ENCODE results near the gene PHACTR1.
A peak's percentile ranks its signal among the peaks of the same experiment; 100 is the strongest.
"Not testable (repeated sequence)": the region's sequence is repeated elsewhere in the genome, so short reads cannot be mapped to it uniquely, and the experiment has no call there.

Gene PHACTR1

DNA sequence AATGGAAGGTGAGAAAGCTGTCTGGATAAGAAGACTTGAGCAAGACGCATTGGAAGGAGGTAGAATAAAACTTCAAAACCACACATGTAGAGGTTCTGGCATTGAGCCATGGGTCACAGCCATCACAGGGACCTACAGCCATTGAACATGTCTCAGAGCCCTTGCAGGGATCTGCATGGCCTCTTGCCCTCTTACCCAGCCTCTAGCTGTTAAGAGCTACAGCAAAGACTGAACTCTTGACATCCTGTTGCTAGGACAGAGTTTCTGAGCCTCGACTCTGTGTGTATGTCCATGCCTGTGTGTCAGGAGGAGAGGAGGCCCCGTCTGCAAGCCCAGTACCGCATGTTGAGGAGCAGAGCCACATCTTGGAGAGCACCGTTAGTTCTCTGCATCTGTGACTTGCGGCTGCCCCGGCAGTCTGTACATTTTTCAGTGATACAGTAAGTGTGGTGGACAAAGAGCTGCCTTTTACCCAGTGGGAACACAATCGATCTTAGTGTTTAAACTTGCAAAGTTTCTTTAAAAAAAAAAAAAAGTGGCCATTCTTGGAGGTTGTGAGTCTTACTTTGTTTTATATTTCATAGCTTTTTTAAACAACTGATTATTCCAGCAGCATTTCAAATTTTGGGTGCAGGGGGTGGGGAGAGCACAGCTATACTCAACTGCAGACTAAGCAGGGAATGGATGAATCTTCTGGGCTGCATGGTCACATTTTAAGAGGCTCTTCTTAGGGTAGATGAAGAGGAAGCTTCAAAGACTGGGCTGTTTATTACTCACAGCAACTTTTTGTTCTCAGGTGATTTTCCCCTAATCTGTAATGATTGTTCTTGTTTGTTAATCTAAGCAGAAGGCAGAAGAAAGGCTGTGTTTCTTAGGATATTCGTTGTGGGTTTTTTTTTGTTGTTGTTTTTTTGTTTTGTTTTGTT lies 523.2 kb downstream of the PHACTR1 start:
- no peak for DNase-seq (ENCODE audit: low spot score)

DNA sequence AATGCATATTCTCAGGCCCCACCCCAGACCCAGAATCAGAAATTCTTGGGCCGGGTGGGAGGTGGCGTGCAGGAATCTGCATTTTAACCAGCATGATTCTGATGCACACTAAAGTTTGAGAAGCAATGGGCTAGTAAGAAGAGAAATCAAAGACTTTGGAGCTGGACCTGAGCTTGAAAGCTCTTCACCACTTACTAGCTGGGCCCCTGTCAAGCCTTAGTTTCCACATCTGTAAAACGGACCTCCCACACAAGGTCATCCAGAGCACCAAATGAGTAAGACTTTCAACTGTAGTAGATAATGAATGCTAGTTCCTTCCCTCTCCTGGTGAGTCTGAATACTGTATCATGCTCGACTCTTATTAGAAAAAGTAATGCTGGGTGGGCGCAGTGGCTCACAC lies 524.8 kb downstream of the PHACTR1 start:
- no peak for DNase-seq (ENCODE audit: low spot score)

- no peak for DNase-seq (ENCODE audit: low spot score)
Measured at GRCh38 chr6:13242178-13242577, 525.6 kb downstream of the PHACTR1 start.

DNA sequence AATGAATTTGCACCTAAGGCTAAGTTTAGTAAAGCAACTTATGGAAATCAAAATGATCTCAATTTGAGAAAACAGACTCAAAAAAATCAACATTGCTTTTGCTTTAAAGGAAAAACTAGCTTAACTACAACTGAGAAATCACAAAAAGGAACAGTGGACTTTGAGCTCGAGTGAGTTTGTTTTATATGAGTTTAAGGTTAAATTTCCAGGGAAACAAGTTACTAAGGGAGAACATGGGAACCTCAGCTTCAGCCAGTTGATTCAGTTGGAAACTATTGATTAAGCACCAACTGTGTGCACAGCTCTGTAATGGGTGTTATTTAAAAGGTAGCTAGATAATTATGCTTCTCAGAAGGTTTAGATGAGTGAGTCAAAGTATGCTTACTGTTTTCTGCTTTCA lies 526.0 kb downstream of the PHACTR1 start:
- no peak for DNase-seq (ENCODE audit: low spot score)

GRCh38 chr6:13243033-13243432 lies 526.5 kb downstream of the PHACTR1 start:
- no peak for DNase-seq (ENCODE audit: low spot score)

DNA sequence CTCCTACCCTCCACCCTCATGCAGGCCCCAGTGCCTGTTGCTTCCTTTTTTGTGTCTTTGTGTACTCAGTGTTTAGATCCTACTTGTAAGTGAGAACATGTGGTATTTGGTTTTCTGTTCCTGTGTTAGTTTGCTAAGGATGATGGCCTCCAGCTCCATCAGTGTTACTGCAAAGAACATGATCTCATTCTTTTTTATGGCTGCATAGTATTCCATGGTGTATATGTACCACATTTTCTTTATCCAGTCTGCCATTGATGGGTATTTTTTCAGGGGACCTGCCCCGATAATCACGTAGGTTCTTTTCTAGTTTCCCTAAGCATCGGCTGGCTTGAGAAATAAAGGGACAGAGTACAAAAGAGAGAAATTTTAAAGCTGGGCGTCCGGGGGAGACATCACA lies 527.2 kb downstream of the PHACTR1 start:
- DNase-seq (ENCODE audit: low spot score), result not testable (repeated sequence)

DNA sequence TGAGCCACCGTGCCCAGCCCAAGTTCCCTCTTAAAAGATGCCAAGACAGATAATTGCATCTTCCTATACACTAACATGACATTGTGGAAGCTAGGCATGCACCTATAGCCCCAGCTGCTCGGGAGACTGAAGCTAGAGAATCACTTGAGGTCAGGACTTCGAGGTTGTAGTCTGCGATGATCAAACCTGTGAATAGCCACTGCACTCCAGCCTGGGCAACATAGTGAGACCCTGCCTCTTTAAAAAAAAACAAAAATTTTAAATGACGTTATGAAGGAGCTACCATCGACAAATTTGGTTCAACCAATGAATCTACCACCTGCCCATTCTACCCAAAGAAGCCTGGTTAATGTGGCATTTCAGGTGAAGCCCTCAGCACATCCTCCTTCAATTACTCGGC lies 531.1 kb downstream of the PHACTR1 start:
- DNase-seq (ENCODE audit: low spot score), result no peak

DNA sequence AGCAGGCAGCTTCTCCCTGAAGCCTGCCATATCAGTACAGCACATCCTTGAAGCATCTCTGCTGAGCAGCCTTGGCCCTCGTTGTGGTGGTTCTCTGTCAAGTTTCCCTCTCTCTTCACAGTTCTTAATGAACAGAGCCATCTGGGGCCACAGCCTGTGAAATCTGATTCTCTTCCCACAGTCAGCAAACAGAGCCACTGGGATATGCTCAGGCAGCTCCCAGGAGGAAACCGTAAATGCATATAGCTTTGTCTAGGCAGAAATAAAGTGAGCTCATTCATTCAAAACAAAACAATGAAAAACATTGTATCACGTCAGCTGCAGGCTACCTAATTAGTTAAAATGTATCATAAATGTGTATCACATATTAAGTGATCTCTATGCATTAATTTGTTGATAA lies 531.5 kb downstream of the PHACTR1 start:
- no peak for DNase-seq (ENCODE audit: low spot score)

- no peak for DNase-seq (ENCODE audit: low spot score)
Measured at GRCh38 chr6:13248584-13248985, 532.0 kb downstream of the PHACTR1 start.

- DNase-seq (ENCODE audit: low spot score), result no peak
Measured at GRCh38 chr6:13248994-13249393, 532.4 kb downstream of the PHACTR1 start.

GRCh38 chr6:13249817-13250216 lies 533.2 kb downstream of the PHACTR1 start:
- DNase-seq (ENCODE audit: low spot score), result no peak

GRCh38 chr6:13250703-13251102 lies 534.1 kb downstream of the PHACTR1 start:
- DNase-seq (ENCODE audit: low spot score), result no peak

DNA sequence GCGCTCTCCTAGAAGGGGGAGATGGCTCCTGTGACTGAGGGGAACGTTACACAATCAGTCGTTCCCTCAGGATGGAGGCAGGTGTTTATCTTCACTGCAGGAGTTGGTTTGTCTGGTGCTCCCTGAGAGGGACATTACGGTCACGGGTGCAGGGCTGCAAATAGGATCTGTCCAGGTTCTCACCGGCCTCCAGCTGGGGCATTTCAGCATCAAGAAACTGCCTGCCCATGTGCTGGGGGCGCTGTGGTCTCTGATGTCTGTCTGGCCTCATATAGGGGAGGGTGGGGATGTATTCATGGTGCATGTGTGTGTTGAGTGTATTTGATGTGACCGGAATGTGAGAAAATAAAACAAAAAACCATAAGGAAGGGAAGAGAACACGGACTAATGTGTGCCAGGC lies 534.7 kb downstream of the PHACTR1 start:
- DNase-seq (ENCODE audit: low spot score), result no peak

GRCh38 chr6:13252790-13253189 lies 536.2 kb downstream of the PHACTR1 start:
- no peak for DNase-seq (ENCODE audit: low spot score)

GRCh38 chr6:13253272-13253671 lies 536.7 kb downstream of the PHACTR1 start:
- DNase-seq (ENCODE audit: low spot score), result no peak

DNA sequence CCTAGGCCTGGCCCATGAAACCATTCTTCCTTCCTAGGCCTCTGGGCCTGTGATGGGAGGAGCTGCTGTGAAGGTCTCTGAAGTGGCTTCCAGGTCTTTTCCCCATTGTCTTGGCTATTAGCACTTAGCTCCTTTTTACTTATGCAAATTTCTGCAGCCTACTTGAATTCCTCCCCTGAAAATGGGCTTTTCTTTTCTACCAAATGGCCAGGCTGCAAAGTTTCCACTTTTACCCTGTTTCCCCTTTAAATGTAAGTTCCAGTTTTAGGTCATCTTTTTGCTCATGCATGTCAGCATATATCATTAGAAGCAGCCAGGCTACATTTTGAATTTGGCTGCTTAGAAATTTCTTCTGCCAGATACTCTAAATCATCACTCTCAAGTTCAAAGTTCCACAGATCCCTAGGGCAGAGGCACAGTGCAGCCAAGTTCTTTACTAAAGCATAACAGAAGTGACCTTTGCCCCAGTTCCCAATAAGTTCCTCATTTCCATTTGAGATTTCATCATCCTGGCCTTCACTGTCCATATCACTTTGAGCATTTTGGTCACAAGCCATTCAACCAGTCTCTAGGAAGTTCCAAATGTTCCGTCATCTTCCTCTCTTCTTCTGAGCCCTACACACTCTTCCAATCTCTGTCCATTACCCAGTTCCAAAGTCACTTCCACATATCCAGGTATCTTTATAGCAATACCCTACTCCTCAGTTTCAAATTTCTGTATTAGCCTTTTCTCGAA lies 539.9 kb downstream of the PHACTR1 start:
- no peak for DNase-seq (ENCODE audit: low spot score)

DNA sequence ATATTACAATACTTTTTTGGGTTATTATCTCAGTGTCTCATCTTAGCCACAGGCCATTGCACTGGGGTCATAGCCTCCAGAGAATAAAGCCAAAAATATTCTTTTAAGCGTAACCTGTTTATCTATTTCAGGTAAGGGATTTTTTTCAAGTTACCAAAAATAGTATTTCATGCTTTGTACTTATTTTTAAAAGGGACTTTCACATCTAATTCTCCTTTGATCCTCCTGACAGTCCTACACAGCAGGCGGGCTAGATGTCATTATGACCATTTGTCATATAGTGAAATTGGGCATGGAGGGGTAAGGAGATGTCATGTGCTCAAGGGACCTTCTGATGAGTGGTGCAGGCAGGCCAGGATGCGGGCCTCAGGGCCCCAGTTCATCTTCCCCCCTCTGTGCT lies 542.8 kb downstream of the PHACTR1 start:
- DNase-seq (ENCODE audit: low spot score), result no peak

GRCh38 chr6:13260101-13260598 lies 543.6 kb downstream of the PHACTR1 start:
- no peak for DNase-seq (ENCODE audit: low spot score)

- DNase-seq (ENCODE audit: low spot score), result no peak
Measured at GRCh38 chr6:13260831-13261230, 544.3 kb downstream of the PHACTR1 start.

GRCh38 chr6:13261464-13261994 lies 545.0 kb downstream of the PHACTR1 start:
- peak; percentile 52 for DNase-seq (ENCODE audit: low spot score)

DNA sequence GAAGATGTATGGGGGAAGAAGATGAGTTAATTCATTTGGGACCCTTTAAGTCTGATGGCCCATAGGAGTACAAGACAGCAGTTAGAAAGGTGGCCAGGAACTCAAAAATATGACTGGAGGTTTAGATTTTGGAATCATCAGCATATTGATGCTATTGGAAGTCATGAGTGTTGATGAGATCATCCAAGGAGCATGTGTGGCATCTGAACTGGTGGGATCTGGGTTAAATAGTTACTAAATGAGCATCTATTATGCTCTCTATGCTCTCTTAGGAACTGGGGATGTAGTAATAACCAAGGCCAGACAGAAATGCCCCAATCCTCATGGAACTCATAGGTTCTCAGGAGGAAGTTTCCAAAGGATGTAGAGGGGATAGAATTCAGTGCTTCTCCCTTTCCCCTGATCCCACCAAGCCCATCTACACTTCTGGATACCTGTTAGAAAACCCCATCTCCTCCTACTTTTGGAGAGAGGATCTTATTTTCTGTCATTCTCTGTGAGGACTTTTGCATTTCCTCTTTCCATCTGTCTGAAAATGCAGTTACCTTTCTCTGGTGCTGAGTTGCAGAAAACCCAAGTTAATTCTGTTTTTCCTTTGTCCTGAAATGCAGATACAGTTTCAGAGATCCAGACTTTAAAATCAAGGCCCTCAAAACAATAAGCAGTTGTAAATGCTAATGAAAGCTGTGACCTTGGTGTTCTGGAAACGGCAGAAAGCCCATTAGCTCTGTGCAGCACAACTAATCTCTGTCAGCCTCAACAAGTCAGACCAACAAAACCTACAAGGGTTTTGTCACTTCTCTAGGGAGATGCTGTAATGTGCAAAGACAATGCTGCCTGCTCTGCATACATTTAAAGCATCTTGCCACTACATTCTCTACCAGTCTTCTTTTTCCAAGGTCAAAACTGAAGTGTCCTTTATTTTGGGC lies 546.0 kb downstream of the PHACTR1 start:
- DNase-seq (ENCODE audit: low spot score), result no peak

GRCh38 chr6:13263669-13264068 lies 547.1 kb downstream of the PHACTR1 start:
- DNase-seq (ENCODE audit: low spot score), result no peak
